ENCODE measurements around the gene GALK2.

Gene GALK2

DNA sequence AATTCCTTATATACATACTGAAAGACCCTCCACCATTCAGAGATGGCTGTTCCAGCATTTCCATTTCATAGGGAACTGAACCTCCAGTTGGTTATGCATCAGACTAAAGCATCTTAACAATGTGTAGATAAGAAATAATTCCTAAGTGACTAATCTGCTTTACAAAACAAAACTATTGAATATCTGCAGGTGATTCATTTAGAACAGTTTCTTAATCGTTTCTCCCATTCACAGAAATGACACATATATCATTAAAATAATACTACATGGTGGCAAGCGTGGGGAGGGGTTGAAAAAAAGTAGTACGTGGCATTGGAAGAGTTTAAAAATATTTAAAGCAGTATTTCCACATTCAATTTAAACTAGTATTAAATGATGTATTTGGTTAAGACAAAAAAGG, 34.1 kb upstream of the GALK2 start:
- Histone ChIP-seq H3K9me3 (replicated peaks in 1 of 2; ENCODE audit: control insufficient read depth in 2 of 2, insufficient read depth in 1 of 2, low read depth in 1 of 2, low read length in 2 of 2) (no peaks in the 10 kb centered on the region), H2BK12ac (ENCODE audit: low read length) (no peak overlapping the region), H2AK5ac (ENCODE audit: low read depth, low read length) (no peak overlapping the region), H3K36me3 (replicated peaks in 1 of 2; ENCODE audit: control insufficient read depth in 2 of 2, insufficient read depth in 2 of 2, low read length in 2 of 2) (peaks cover 9 to 98% of the 10 kb centered on the region in 2 donors), H2BK15ac (ENCODE audit: low read length) (no peak overlapping the region), H3K79me1 (ENCODE audit: low read depth, low read length) (no peaks in the 10 kb centered on the region), H3K27ac (replicated peaks; ENCODE audit: low read length) (no peak overlapping the region), H3K9ac (ENCODE audit: low read depth, low read length, poor library complexity) (no peak overlapping the region), H3K4me1 (ENCODE audit: control insufficient read depth in 2 of 2, insufficient read depth in 1 of 2, low read depth in 1 of 2, low read length in 2 of 2) (no peaks in the 10 kb centered on the region), H4K8ac (ENCODE audit: low read depth, low read length) (no peak overlapping the region), H4K91ac (ENCODE audit: low read depth, low read length, poor library complexity) (no peak overlapping the region), H2BK5ac (ENCODE audit: low read length) (no peak overlapping the region), H3K27me3 (ENCODE audit: control insufficient read depth in 3 of 3, insufficient read depth in 3 of 3, low read depth in 1 of 3, low read length in 3 of 3) (no peaks in the 10 kb centered on the region), H2AFZ (ENCODE audit: low read length) (no peak overlapping the region), H3K4me2 (ENCODE audit: insufficient read depth, low read length, poor library complexity, severe bottlenecking) (no peak overlapping the region), H2BK120ac (ENCODE audit: low read depth, low read length) (no peak overlapping the region), H3K23ac (ENCODE audit: low read depth, low read length, poor library complexity) (no peak overlapping the region), H3K4me3 (ENCODE audit: low read length in 2 of 2) (no peak overlapping the region), H3K14ac (ENCODE audit: low read length) (no peak overlapping the region), H3K4ac (ENCODE audit: low read length) (no peak overlapping the region), H3K18ac (ENCODE audit: low read length) (no peak overlapping the region)
- no CpG with 5 or more reads among the region's 3 CpGs for WGBS, 2 donors (ENCODE audit: extremely low coverage in 2 of 2, insufficient read length in 2 of 2, insufficient replicate concordance in 1 of 2)
- DNase-seq (ENCODE audit: low spot score) = no peak

DNA sequence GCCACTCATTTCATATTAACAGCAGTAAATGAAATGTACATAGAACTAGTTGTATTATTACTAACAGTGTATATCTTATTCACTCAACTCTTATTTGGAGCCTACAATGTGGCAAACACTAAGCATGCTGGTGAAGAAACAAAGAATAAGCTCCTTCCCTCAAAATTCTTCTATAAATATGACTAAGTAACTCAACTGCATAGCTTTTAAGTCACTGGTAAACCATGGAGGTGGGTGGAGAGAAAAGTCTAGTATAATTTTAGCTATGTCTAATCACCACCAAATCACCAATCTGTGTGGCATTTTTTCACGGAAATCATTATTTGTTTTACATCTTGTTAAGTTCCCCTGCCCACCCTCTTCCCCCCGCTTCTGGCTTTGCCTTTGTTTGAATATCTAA, 32.2 kb upstream of the GALK2 start:
- no peak overlapping the region for H2AFZ ChIP-seq (ENCODE audit: low read length)
- no peak overlapping the region for H4K91ac ChIP-seq (ENCODE audit: low read depth, low read length, poor library complexity)
- no peak overlapping the region for H2BK120ac ChIP-seq (ENCODE audit: low read depth, low read length)
- H3K4me2 ChIP-seq (ENCODE audit: insufficient read depth, low read length, poor library complexity, severe bottlenecking) = no peak overlapping the region
- H3K4ac ChIP-seq (ENCODE audit: low read length) = no peak overlapping the region
- H4K8ac ChIP-seq (ENCODE audit: low read depth, low read length) = no peak overlapping the region
- no peak overlapping the region for H3K18ac ChIP-seq (ENCODE audit: low read length)
- H3K79me1 ChIP-seq (ENCODE audit: low read depth, low read length) = no peaks in the 10 kb centered on the region
- H2BK5ac ChIP-seq (ENCODE audit: low read length) = no peak overlapping the region
- DNase-seq (ENCODE audit: low spot score) = no peak
- H3K23ac ChIP-seq (ENCODE audit: low read depth, low read length, poor library complexity) = no peak overlapping the region
- H3K9ac ChIP-seq (ENCODE audit: low read depth, low read length, poor library complexity) = no peak overlapping the region
- H3K4me3 ChIP-seq (ENCODE audit: low read length in 2 of 2) = no peak overlapping the region
- H3K27me3 ChIP-seq (ENCODE audit: control insufficient read depth in 3 of 3, insufficient read depth in 3 of 3, low read depth in 1 of 3, low read length in 3 of 3) = no peaks in the 10 kb centered on the region
- peaks cover 11 to 97% of the 10 kb centered on the region in 2 donors for H3K36me3 ChIP-seq (replicated peaks in 1 of 2; ENCODE audit: control insufficient read depth in 2 of 2, insufficient read depth in 2 of 2, low read length in 2 of 2)
- H2AK5ac ChIP-seq (ENCODE audit: low read depth, low read length) = no peak overlapping the region
- no peak overlapping the region for H2BK12ac ChIP-seq (ENCODE audit: low read length)
- no peak overlapping the region for H3K27ac ChIP-seq (replicated peaks; ENCODE audit: low read length)
- no CpG with 5 or more reads among the region's 2 CpGs for WGBS, 2 donors (ENCODE audit: extremely low coverage in 2 of 2, insufficient read length in 2 of 2, insufficient replicate concordance in 1 of 2)
- no peaks in the 10 kb centered on the region for H3K9me3 ChIP-seq (replicated peaks in 1 of 2; ENCODE audit: control insufficient read depth in 2 of 2, insufficient read depth in 1 of 2, low read depth in 1 of 2, low read length in 2 of 2)
- no peak overlapping the region for H3K14ac ChIP-seq (ENCODE audit: low read length)
- H3K4me1 ChIP-seq (ENCODE audit: control insufficient read depth in 2 of 2, insufficient read depth in 1 of 2, low read depth in 1 of 2, low read length in 2 of 2) = no peaks in the 10 kb centered on the region
- H2BK15ac ChIP-seq (ENCODE audit: low read length) = no peak overlapping the region

DNA sequence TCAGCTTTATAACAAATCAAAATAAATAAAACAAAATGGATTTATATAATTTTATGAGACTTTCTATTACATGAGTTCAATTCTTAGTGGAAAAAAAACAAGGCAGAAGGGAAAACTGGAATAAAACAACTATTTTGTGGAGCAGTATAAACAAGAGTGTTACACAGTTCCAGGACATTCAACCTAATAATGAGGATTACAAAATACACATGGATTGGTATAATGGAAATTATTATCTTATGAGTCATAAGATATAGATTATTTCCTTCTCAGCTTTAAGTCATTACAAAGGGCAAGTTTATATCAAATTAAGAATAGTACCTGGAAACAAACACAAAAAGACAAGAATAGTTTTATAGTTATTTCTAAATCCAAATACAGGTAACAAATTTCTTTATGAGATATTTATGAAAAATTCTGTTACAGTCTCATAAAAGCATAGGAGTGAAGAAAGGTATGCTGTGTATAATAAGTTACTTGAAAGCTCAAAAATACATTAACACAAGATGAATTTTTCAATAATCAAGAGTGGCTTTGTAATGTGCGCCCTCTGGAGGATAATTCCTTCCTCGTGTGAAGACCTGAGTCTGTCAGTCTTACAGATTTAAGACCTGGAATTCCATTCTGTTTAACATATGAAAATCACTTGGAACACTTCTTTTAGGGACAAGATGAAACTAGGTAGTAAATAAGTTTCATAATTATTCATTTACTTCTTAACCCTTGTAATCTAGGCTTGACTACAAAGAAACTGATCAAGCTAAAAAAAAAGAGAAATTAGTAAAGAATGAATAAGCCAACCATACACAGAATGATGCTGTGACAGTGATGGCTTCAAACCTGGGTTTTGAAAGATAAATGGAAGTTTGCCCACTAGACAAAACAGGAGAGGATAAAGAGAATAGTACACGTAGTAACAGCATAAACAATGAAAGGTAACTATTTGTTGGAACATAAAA, 24.1 kb upstream of the GALK2 start:
- peak; percentile 46 for DNase-seq (ENCODE audit: low spot score)
- Histone ChIP-seq H3K27ac (replicated peaks; ENCODE audit: low read length) (no peak overlapping the region), H2AK5ac (ENCODE audit: low read depth, low read length) (no peak overlapping the region), H2BK5ac (ENCODE audit: low read length) (no peak overlapping the region), H3K4ac (ENCODE audit: low read length) (no peak overlapping the region), H3K9me3 (replicated peaks in 1 of 2; ENCODE audit: control insufficient read depth in 2 of 2, insufficient read depth in 1 of 2, low read depth in 1 of 2, low read length in 2 of 2) (no peaks in the 10 kb centered on the region), H3K4me1 (ENCODE audit: control insufficient read depth in 2 of 2, insufficient read depth in 1 of 2, low read depth in 1 of 2, low read length in 2 of 2) (no peaks in the 10 kb centered on the region), H3K18ac (ENCODE audit: low read length) (no peak overlapping the region), H3K27me3 (ENCODE audit: control insufficient read depth in 3 of 3, insufficient read depth in 3 of 3, low read depth in 1 of 3, low read length in 3 of 3) (no peaks in the 10 kb centered on the region), H3K36me3 (replicated peaks in 1 of 2; ENCODE audit: control insufficient read depth in 2 of 2, insufficient read depth in 2 of 2, low read length in 2 of 2) (peaks cover 7 to 49% of the 10 kb centered on the region in 2 donors), H2BK120ac (ENCODE audit: low read depth, low read length) (no peak overlapping the region), H2BK15ac (ENCODE audit: low read length) (no peak overlapping the region), H2AFZ (ENCODE audit: low read length) (no peak overlapping the region), H4K91ac (ENCODE audit: low read depth, low read length, poor library complexity) (no peak overlapping the region), H4K8ac (ENCODE audit: low read depth, low read length) (no peak overlapping the region), H3K4me2 (ENCODE audit: insufficient read depth, low read length, poor library complexity, severe bottlenecking) (no peak overlapping the region), H3K79me1 (ENCODE audit: low read depth, low read length) (no peaks in the 10 kb centered on the region), H3K9ac (ENCODE audit: low read depth, low read length, poor library complexity) (no peak overlapping the region), H3K14ac (ENCODE audit: low read length) (no peak overlapping the region), H3K4me3 (ENCODE audit: low read length in 2 of 2) (no peak overlapping the region), H3K23ac (ENCODE audit: low read depth, low read length, poor library complexity) (no peak overlapping the region), H2BK12ac (ENCODE audit: low read length) (no peak overlapping the region)
- WGBS, 2 donors (ENCODE audit: extremely low coverage in 2 of 2, insufficient read length in 2 of 2, insufficient replicate concordance in 1 of 2) = no CpG with 5 or more reads among the region's 3 CpGs

DNA sequence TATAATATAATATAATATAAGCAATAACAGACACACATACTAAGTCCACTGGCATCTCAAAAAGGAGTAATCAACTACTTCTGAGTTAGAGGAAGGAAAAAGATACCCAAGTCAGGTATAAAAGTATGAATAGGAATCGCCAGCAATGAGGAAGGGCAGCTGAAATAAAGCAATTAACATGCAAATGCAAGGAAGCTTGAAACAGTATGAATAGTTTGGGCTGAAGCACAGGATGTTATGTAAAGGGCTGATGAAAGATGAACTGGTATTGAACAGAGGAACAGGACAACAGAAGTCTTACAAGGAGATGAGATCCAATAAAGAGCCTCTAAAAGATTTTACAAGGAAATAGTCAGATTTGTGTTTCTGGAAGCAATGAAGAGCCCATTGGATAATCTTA, 21.7 kb upstream of the GALK2 start:
- WGBS, 2 donors (ENCODE audit: extremely low coverage in 2 of 2, insufficient read length in 2 of 2, insufficient replicate concordance in 1 of 2) = no CpG with 5 or more reads among the region's 1 CpG
- Histone ChIP-seq H3K4ac (ENCODE audit: low read length) (no peak overlapping the region), H2BK12ac (ENCODE audit: low read length) (no peak overlapping the region)

More for the DNA sequence above, 21.7 kb upstream of the GALK2 start:
- Histone ChIP-seq H3K9ac (ENCODE audit: low read depth, low read length, poor library complexity) (no peak overlapping the region), H3K14ac (ENCODE audit: low read length) (no peak overlapping the region), H4K8ac (ENCODE audit: low read depth, low read length) (no peak overlapping the region), H3K4me2 (ENCODE audit: insufficient read depth, low read length, poor library complexity, severe bottlenecking) (no peak overlapping the region), H3K27ac (replicated peaks; ENCODE audit: low read length) (no peak overlapping the region), H3K36me3 (replicated peaks in 1 of 2; ENCODE audit: control insufficient read depth in 2 of 2, insufficient read depth in 2 of 2, low read length in 2 of 2) (peaks cover 0 to 28% of the 10 kb centered on the region in 2 donors), H4K91ac (ENCODE audit: low read depth, low read length, poor library complexity) (no peak overlapping the region), H2BK5ac (ENCODE audit: low read length) (no peak overlapping the region), H3K27me3 (ENCODE audit: control insufficient read depth in 3 of 3, insufficient read depth in 3 of 3, low read depth in 1 of 3, low read length in 3 of 3) (no peaks in the 10 kb centered on the region), H2BK120ac (ENCODE audit: low read depth, low read length) (no peak overlapping the region), H3K79me1 (ENCODE audit: low read depth, low read length) (peaks cover 2% of the 10 kb centered on the region), H3K9me3 (replicated peaks in 1 of 2; ENCODE audit: control insufficient read depth in 2 of 2, insufficient read depth in 1 of 2, low read depth in 1 of 2, low read length in 2 of 2) (no peaks in the 10 kb centered on the region), H2BK15ac (ENCODE audit: low read length) (no peak overlapping the region), H2AFZ (ENCODE audit: low read length) (no peak overlapping the region), H3K4me3 (ENCODE audit: low read length in 2 of 2) (no peak overlapping the region), H3K23ac (ENCODE audit: low read depth, low read length, poor library complexity) (no peak overlapping the region), H3K18ac (ENCODE audit: low read length) (no peak overlapping the region), H3K4me1 (ENCODE audit: control insufficient read depth in 2 of 2, insufficient read depth in 1 of 2, low read depth in 1 of 2, low read length in 2 of 2) (no peaks in the 10 kb centered on the region), H2AK5ac (ENCODE audit: low read depth, low read length) (no peak overlapping the region)
- DNase-seq (ENCODE audit: low spot score) = no peak
